H1 (cell line): ENCODE data around the gene CPLX1.

ENCODE experiments used
- CEBPB ChIP-seq: IDR thresholded peaks from 2 replicates; pipeline ENCODE4 v1.6.1; 2012; ENCODE audit warnings: low read depth, low read length
- CTCF ChIP-seq, 3 experiments: IDR thresholded peaks; 1 replicate in 2 of 3; 2 replicates in 1 of 3; pipeline versions ENCODE4 v1.5.1 to v1.6.1; 2011; ENCODE audit warnings: low read length in 3 of 3, mild to moderate bottlenecking in 3 of 3, inconsistent platforms in 2 of 3, low read depth in 1 of 3, moderate library complexity in 1 of 3; ENCODE audit not compliant: insufficient read depth in 1 of 3; ENCODE audit errors: control extremely low read depth in 1 of 3
- EP300 ChIP-seq, 2 experiments: IDR thresholded peaks; 1 replicate in 1 of 2; 2 replicates in 1 of 2; pipeline ENCODE4 v1.6.1; 2011 to 2012; ENCODE audit warnings: low read depth in 2 of 2, low read length in 2 of 2, mild to moderate bottlenecking in 2 of 2, borderline replicate concordance in 1 of 2, inconsistent platforms in 1 of 2, moderate library complexity in 1 of 2
- EZH2 ChIP-seq: fragments of 200-600 bp; sonication (generic); IDR thresholded peaks from 2 replicates; pipeline ENCODE4 v1.7.1; 2012; ENCODE audit warnings: low read depth, mild to moderate bottlenecking, moderate library complexity, low read length, inconsistent platforms; ENCODE audit not compliant: severe bottlenecking
- POLR2A ChIP-seq, 2 experiments: IDR thresholded peaks; 1 replicate in 1 of 2; 2 replicates in 1 of 2; pipeline ENCODE4 v1.6.1; 2011; ENCODE audit warnings: low read depth in 2 of 2, low read length in 2 of 2, mild to moderate bottlenecking in 2 of 2; ENCODE audit errors: control extremely low read depth in 1 of 2
- POLR2AphosphoS5 ChIP-seq: IDR thresholded peaks from 2 replicates; pipeline ENCODE4 v1.6.1; 2011; ENCODE audit warnings: low read depth, low read length
- TEAD4 ChIP-seq: IDR thresholded peaks from 2 replicates; pipeline ENCODE4 v1.6.1; 2012; ENCODE audit warnings: low read depth, low read length, inconsistent platforms, mixed read lengths

- no peak for TF ChIP-seq CTCF (IDR thresholded peaks at IDR 0.05; ENCODE audit: control extremely low read depth in 1 of 3, insufficient read depth in 1 of 3, low read depth in 1 of 3, low read length in 3 of 3)
- TF ChIP-seq POLR2AphosphoS5, result no peak
- TF ChIP-seq EZH2, result no peak
- no peak for TF ChIP-seq POLR2A (IDR thresholded peaks at IDR 0.05; ENCODE audit: control extremely low read depth in 1 of 2, low read depth in 2 of 2, low read length in 2 of 2)
- TF ChIP-seq CEBPB, result no peak
- TF ChIP-seq EP300 (IDR thresholded peaks at IDR 0.05; ENCODE audit: borderline replicate concordance in 1 of 2, low read depth in 2 of 2, low read length in 2 of 2), result no peak
- TF ChIP-seq TEAD4, result no peak
These were observed 10.9 kb upstream of the CPLX1 start for GRCh38 chr4:836750-837301.
